A673 (cell line): ENCODE data around the gene RMND5A.

ENCODE experiments used
- EZH2 ChIP-seq: fragments of 200-600 bp; sonication (generic); IDR thresholded peaks from 2 replicates; pipeline ENCODE4 v1.6.1; 2017; ENCODE audit warnings: borderline replicate concordance, low read depth, mild to moderate bottlenecking, mixed read lengths, antibody characterized with exemption, low read length; ENCODE audit not compliant: poor library complexity, severe bottlenecking
- TF ChIP-seq, protein P1 (sequence below): fragments of 300-800, 200-600 bp; sonication (generic); conservative IDR thresholded peaks from 2 replicates; pipeline ENCODE4 v1.5.1; 2017; ENCODE audit warnings: low read depth, mild to moderate bottlenecking, antibody characterized with exemption, low read length, moderate library complexity, mixed read lengths

DNA sequence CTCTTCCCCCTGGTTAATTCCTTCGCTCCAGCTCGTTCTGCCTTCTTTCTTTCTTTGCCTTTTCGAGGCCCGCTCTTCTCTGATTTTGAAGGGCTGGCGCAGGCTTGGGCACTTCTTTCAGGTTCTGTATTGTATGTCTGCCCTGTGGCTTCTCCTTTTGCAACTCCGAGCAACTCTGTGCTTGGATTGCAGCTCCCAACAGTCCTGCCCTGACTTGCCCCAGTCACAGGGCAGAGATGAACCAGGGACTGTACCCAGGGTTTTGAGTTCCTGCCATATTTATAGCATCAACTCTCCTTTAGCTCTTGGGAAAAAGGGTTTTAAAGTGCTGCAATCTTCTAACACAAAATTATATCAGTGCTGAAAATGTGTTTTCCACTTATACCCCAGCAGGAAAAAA lies 101.8 kb downstream of the RMND5A start:
- TF ChIP-seq, protein P1, sequence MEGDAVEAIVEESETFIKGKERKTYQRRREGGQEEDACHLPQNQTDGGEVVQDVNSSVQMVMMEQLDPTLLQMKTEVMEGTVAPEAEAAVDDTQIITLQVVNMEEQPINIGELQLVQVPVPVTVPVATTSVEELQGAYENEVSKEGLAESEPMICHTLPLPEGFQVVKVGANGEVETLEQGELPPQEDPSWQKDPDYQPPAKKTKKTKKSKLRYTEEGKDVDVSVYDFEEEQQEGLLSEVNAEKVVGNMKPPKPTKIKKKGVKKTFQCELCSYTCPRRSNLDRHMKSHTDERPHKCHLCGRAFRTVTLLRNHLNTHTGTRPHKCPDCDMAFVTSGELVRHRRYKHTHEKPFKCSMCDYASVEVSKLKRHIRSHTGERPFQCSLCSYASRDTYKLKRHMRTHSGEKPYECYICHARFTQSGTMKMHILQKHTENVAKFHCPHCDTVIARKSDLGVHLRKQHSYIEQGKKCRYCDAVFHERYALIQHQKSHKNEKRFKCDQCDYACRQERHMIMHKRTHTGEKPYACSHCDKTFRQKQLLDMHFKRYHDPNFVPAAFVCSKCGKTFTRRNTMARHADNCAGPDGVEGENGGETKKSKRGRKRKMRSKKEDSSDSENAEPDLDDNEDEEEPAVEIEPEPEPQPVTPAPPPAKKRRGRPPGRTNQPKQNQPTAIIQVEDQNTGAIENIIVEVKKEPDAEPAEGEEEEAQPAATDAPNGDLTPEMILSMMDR = no peak
- TF ChIP-seq EZH2 = no peak
